Measurements from ENCODE around the gene THAP4. TPM values are rescaled to one million over a fixed set of nuclear protein-coding genes. Genes with fewer than 3 reads are reported as not detected.

THAP4 gene
- total and polyA plus RNA-seq, 2 donors = 34.0 to 36.8 TPM

GRCh38 chr2:241656190-241656741 is 19.3 kb upstream of the THAP4 start:
- Histone ChIP-seq H3K9me3 (ENCODE audit: control insufficient read depth in 2 of 2, insufficient read depth in 1 of 2, low read length in 1 of 2) (no peaks in the 10 kb centered on the region), H3K4me3 (ENCODE audit: low read length in 2 of 2) (no peak overlapping the region), H3K27ac (ENCODE audit: low read depth in 1 of 2, low read length in 1 of 2) (no peak overlapping the region), H3K36me3 (ENCODE audit: control insufficient read depth in 2 of 2, insufficient read depth in 2 of 2, low read length in 1 of 2) (peaks cover 67 to 75% of the 10 kb centered on the region in 2 donors), H3K27me3 (ENCODE audit: control insufficient read depth in 2 of 2, insufficient read depth in 1 of 2, low read length in 1 of 2) (no peaks in the 10 kb centered on the region), H3K4me1 (ENCODE audit: control insufficient read depth in 2 of 2, insufficient read depth in 2 of 2, low read length in 2 of 2) (no peaks in the 10 kb centered on the region)
- 98% methylated on average over 13 of the region's 13 CpGs for WGBS
- no peak for DNase-seq (ENCODE audit: low read depth in 6 of 9, low spot score in 9 of 9)

GRCh38 chr2:241655516-241656189 is 18.7 kb upstream of the THAP4 start:
- WGBS = 98% methylated on average over 17 of the region's 17 CpGs
- Histone ChIP-seq H3K9me3 (ENCODE audit: control insufficient read depth in 2 of 2, insufficient read depth in 1 of 2, low read length in 1 of 2) (no peaks in the 10 kb centered on the region), H3K27ac (ENCODE audit: low read depth in 1 of 2, low read length in 1 of 2) (no peak overlapping the region), H3K4me3 (ENCODE audit: low read length in 2 of 2) (no peak overlapping the region), H3K4me1 (ENCODE audit: control insufficient read depth in 2 of 2, insufficient read depth in 2 of 2, low read length in 2 of 2) (no peaks in the 10 kb centered on the region), H3K36me3 (ENCODE audit: control insufficient read depth in 2 of 2, insufficient read depth in 2 of 2, low read length in 1 of 2) (peaks cover 63 to 75% of the 10 kb centered on the region in 2 donors), H3K27me3 (ENCODE audit: control insufficient read depth in 2 of 2, insufficient read depth in 1 of 2, low read length in 1 of 2) (no peaks in the 10 kb centered on the region)
- DNase-seq (ENCODE audit: low read depth in 6 of 9, low spot score in 9 of 9) = no peak

GRCh38 chr2:241654551-241654950 is 17.6 kb upstream of the THAP4 start:
- H3K36me3 ChIP-seq (ENCODE audit: control insufficient read depth in 2 of 2, insufficient read depth in 2 of 2, low read length in 1 of 2) = peaks cover 56 to 69% of the 10 kb centered on the region in 2 donors

GRCh38 chr2:241653210-241653750 is 16.3 kb upstream of the THAP4 start:
- Histone ChIP-seq H3K36me3 (ENCODE audit: control insufficient read depth in 2 of 2, insufficient read depth in 2 of 2, low read length in 1 of 2) (peaks cover 48 to 60% of the 10 kb centered on the region in 2 donors), H3K4me3 (ENCODE audit: low read length in 2 of 2) (no peak overlapping the region), H3K9me3 (ENCODE audit: control insufficient read depth in 2 of 2, insufficient read depth in 1 of 2, low read length in 1 of 2) (no peaks in the 10 kb centered on the region), H3K4me1 (ENCODE audit: control insufficient read depth in 2 of 2, insufficient read depth in 2 of 2, low read length in 2 of 2) (no peaks in the 10 kb centered on the region), H3K27ac (ENCODE audit: low read depth in 1 of 2, low read length in 1 of 2) (no peak overlapping the region), H3K27me3 (ENCODE audit: control insufficient read depth in 2 of 2, insufficient read depth in 1 of 2, low read length in 1 of 2) (no peaks in the 10 kb centered on the region)
- WGBS = 99% methylated on average over 13 of the region's 13 CpGs
- no peak for DNase-seq (ENCODE audit: low read depth in 6 of 9, low spot score in 9 of 9)

More at GRCh38 chr2:241654551-241654950, 17.6 kb upstream of the THAP4 start:
- no peaks in the 10 kb centered on the region for H3K4me1 ChIP-seq (ENCODE audit: control insufficient read depth in 2 of 2, insufficient read depth in 2 of 2, low read length in 2 of 2)
- no peak overlapping the region for H3K27ac ChIP-seq (ENCODE audit: low read depth in 1 of 2, low read length in 1 of 2)
- 98% methylated on average over 12 of the region's 12 CpGs for WGBS
- DNase-seq (ENCODE audit: low read depth in 6 of 9, low spot score in 9 of 9) = no peak
- no peaks in the 10 kb centered on the region for H3K27me3 ChIP-seq (ENCODE audit: control insufficient read depth in 2 of 2, insufficient read depth in 1 of 2, low read length in 1 of 2)
- no peak overlapping the region for H3K4me3 ChIP-seq (ENCODE audit: low read length in 2 of 2)
- no peaks in the 10 kb centered on the region for H3K9me3 ChIP-seq (ENCODE audit: control insufficient read depth in 2 of 2, insufficient read depth in 1 of 2, low read length in 1 of 2)

- WGBS = 99% methylated on average over 9 of the region's 9 CpGs
Observed at GRCh38 chr2:241652722-241653121, 15.8 kb upstream of the THAP4 start.

GRCh38 chr2:241652142-241652541 is 15.2 kb upstream of the THAP4 start:
- H3K4me3 ChIP-seq (ENCODE audit: low read length in 2 of 2) = no peak overlapping the region
- H3K36me3 ChIP-seq (ENCODE audit: control insufficient read depth in 2 of 2, insufficient read depth in 2 of 2, low read length in 1 of 2) = peaks cover 42 to 55% of the 10 kb centered on the region in 2 donors
- no peaks in the 10 kb centered on the region for H3K4me1 ChIP-seq (ENCODE audit: control insufficient read depth in 2 of 2, insufficient read depth in 2 of 2, low read length in 2 of 2)
- no peaks in the 10 kb centered on the region for H3K27me3 ChIP-seq (ENCODE audit: control insufficient read depth in 2 of 2, insufficient read depth in 1 of 2, low read length in 1 of 2)
- 97% methylated on average over 9 of the region's 9 CpGs for WGBS
- H3K9me3 ChIP-seq (ENCODE audit: control insufficient read depth in 2 of 2, insufficient read depth in 1 of 2, low read length in 1 of 2) = no peaks in the 10 kb centered on the region
- H3K27ac ChIP-seq (ENCODE audit: low read depth in 1 of 2, low read length in 1 of 2) = no peak overlapping the region
- DNase-seq (ENCODE audit: low read depth in 6 of 9, low spot score in 9 of 9) = no peak

More at GRCh38 chr2:241652722-241653121, 15.8 kb upstream of the THAP4 start:
- DNase-seq (ENCODE audit: low read depth in 6 of 9, low spot score in 9 of 9) = no peak
- H3K27me3 ChIP-seq (ENCODE audit: control insufficient read depth in 2 of 2, insufficient read depth in 1 of 2, low read length in 1 of 2) = no peaks in the 10 kb centered on the region
- H3K9me3 ChIP-seq (ENCODE audit: control insufficient read depth in 2 of 2, insufficient read depth in 1 of 2, low read length in 1 of 2) = no peaks in the 10 kb centered on the region
- H3K4me1 ChIP-seq (ENCODE audit: control insufficient read depth in 2 of 2, insufficient read depth in 2 of 2, low read length in 2 of 2) = no peaks in the 10 kb centered on the region
- H3K27ac ChIP-seq (ENCODE audit: low read depth in 1 of 2, low read length in 1 of 2) = no peak overlapping the region
- H3K36me3 ChIP-seq (ENCODE audit: control insufficient read depth in 2 of 2, insufficient read depth in 2 of 2, low read length in 1 of 2) = peaks cover 45 to 55% of the 10 kb centered on the region in 2 donors
- no peak overlapping the region for H3K4me3 ChIP-seq (ENCODE audit: low read length in 2 of 2)

GRCh38 chr2:241649927-241650326 is 13.0 kb upstream of the THAP4 start:
- H3K27me3 ChIP-seq (ENCODE audit: control insufficient read depth in 2 of 2, insufficient read depth in 1 of 2, low read length in 1 of 2) = no peaks in the 10 kb centered on the region
- no peak overlapping the region for H3K4me3 ChIP-seq (ENCODE audit: low read length in 2 of 2)
- WGBS = 98% methylated on average over 6 of the region's 6 CpGs
- DNase-seq (ENCODE audit: low read depth in 6 of 9, low spot score in 9 of 9) = no peak
- peaks cover 26 to 36% of the 10 kb centered on the region in 2 donors for H3K36me3 ChIP-seq (ENCODE audit: control insufficient read depth in 2 of 2, insufficient read depth in 2 of 2, low read length in 1 of 2)
- no peaks in the 10 kb centered on the region for H3K9me3 ChIP-seq (ENCODE audit: control insufficient read depth in 2 of 2, insufficient read depth in 1 of 2, low read length in 1 of 2)
- no peaks in the 10 kb centered on the region for H3K4me1 ChIP-seq (ENCODE audit: control insufficient read depth in 2 of 2, insufficient read depth in 2 of 2, low read length in 2 of 2)
- no peak overlapping the region for H3K27ac ChIP-seq (ENCODE audit: low read depth in 1 of 2, low read length in 1 of 2)

GRCh38 chr2:241649404-241649803 is 12.4 kb upstream of the THAP4 start:
- Histone ChIP-seq H3K36me3 (ENCODE audit: control insufficient read depth in 2 of 2, insufficient read depth in 2 of 2, low read length in 1 of 2) (peaks cover 21 to 31% of the 10 kb centered on the region in 2 donors), H3K9me3 (ENCODE audit: control insufficient read depth in 2 of 2, insufficient read depth in 1 of 2, low read length in 1 of 2) (no peaks in the 10 kb centered on the region), H3K27me3 (ENCODE audit: control insufficient read depth in 2 of 2, insufficient read depth in 1 of 2, low read length in 1 of 2) (no peaks in the 10 kb centered on the region), H3K4me3 (ENCODE audit: low read length in 2 of 2) (no peak overlapping the region), H3K4me1 (ENCODE audit: control insufficient read depth in 2 of 2, insufficient read depth in 2 of 2, low read length in 2 of 2) (no peaks in the 10 kb centered on the region), H3K27ac (ENCODE audit: low read depth in 1 of 2, low read length in 1 of 2) (no peak overlapping the region)
- no peak for DNase-seq (ENCODE audit: low read depth in 6 of 9, low spot score in 9 of 9)
- 98% methylated on average over 4 of the region's 4 CpGs for WGBS

GRCh38 chr2:241648453-241648852 is 11.5 kb upstream of the THAP4 start:
- DNase-seq (ENCODE audit: low read depth in 6 of 9, low spot score in 9 of 9) = no peak
- Histone ChIP-seq H3K27ac (ENCODE audit: low read depth in 1 of 2, low read length in 1 of 2) (no peak overlapping the region), H3K4me3 (ENCODE audit: low read length in 2 of 2) (no peak overlapping the region), H3K36me3 (ENCODE audit: control insufficient read depth in 2 of 2, insufficient read depth in 2 of 2, low read length in 1 of 2) (peaks cover 17 to 28% of the 10 kb centered on the region in 2 donors), H3K4me1 (ENCODE audit: control insufficient read depth in 2 of 2, insufficient read depth in 2 of 2, low read length in 2 of 2) (no peaks in the 10 kb centered on the region), H3K27me3 (ENCODE audit: control insufficient read depth in 2 of 2, insufficient read depth in 1 of 2, low read length in 1 of 2) (no peaks in the 10 kb centered on the region), H3K9me3 (ENCODE audit: control insufficient read depth in 2 of 2, insufficient read depth in 1 of 2, low read length in 1 of 2) (no peaks in the 10 kb centered on the region)
- 95% methylated on average over 6 of the region's 6 CpGs for WGBS

Measured in thymus (tissue), 11 donors.